SK-N-SH (cell line): ENCODE measurements around the gene STX1A.

ENCODE experiments used
- CTCF ChIP-seq: fragments of 200-600 bp; sonication (generic); IDR thresholded peaks from 2 replicates; pipeline ENCODE4 v1.6.1; 2017; ENCODE audit warnings: antibody characterized with exemption, mild to moderate bottlenecking, moderate library complexity
- GABPA ChIP-seq: IDR thresholded peaks from 2 replicates; pipeline ENCODE4 v1.4.0; 2012; ENCODE audit warnings: low read depth, mild to moderate bottlenecking
- TF ChIP-seq, protein P1 (sequence below): IDR thresholded peaks from 2 replicates; pipeline ENCODE4 v1.4.0; 2012; ENCODE audit warnings: low read depth, borderline replicate concordance

DNA sequence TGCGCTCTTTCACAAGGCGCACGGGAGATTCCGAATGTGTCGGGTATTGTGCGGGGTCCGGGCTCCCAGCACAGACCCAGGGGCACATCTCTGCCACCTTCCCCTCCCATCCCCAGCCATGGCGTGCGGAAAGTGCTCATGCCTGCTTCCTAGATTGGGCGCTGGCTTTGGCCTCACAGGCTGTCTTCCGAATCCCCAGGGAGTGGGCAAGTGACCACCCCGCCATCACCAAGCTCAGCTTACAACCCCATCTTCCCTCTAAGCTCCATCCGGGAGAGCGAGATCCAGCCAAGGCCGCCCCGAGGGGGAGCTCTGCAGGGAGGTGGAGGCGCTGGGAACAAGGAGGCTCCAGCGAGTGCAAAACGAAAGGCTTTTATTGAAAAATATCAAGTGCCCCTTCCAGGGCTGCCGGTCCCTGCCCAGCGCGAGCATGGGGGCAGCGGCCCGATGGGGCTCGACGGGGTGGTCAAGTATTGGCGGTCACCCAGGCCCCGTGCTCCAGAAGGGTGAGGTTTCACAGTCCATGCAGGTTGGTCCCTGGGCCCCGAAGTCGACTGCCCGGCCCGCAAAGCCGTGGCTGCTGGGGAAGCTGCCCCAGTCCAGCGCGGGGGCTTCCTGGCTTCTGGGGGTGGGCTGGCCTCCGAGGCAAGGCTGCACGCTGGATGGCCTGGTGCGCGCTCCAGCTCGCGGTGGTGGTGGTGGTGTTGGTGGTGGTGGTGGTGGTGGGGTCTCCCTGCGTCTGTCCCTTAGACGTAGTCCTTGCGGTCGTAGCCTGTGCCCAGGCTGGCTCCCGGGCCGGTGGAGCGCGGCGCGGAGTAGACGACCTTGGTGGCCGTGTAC is 49.4 kb upstream of the STX1A start:
- no peak for TF ChIP-seq GABPA
- no peak for TF ChIP-seq CTCF
- TF ChIP-seq, protein P1, sequence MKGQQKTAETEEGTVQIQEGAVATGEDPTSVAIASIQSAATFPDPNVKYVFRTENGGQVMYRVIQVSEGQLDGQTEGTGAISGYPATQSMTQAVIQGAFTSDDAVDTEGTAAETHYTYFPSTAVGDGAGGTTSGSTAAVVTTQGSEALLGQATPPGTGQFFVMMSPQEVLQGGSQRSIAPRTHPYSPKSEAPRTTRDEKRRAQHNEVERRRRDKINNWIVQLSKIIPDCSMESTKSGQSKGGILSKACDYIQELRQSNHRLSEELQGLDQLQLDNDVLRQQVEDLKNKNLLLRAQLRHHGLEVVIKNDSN, result no peak
